ENCODE results near the gene ZNF638. TPM values are rescaled to one million over a fixed set of nuclear protein-coding genes. Genes with fewer than 3 reads are reported as not detected.

ZNF638 gene
- polyA plus RNA-seq, 1 of the 3 experiments (the other 2 are of a cell fraction): 28.1 TPM

DNA sequence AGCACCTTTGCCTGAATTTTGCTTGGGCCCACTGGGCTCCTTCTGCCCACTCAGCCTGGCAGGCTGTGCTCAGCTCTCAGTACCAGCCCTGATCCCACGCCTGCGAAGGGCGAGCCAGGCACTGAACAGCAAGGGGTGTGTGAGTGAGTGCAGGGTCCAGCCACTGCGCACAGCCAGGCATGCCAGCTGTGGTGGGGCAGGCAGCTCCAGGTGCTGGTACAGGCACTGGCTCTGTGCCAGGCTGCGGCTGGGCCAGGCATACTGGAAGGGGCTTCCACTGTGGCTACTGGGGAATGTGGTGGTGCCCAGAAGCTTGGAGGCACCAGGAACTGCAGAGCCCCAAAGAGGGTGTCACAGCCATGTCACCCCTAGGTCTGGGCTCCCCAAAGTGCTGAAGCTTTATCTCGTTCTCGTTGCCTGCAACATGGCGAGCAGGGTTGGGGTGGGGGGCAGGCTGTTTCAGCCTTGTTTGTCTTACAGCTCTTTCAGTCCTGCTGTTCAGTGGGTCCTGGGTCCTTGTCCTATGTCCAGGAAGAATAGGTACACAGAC is 130.5 kb downstream of the ZNF638 start:
- Histone ChIP-seq H3K4me2 (no peak overlapping the region), H4K20me1 (ENCODE audit: insufficient read depth) (no peaks in the 10 kb centered on the region), H3K4me1 (ENCODE audit: control insufficient read depth in 1 of 2, insufficient read depth in 2 of 2, low read depth in 1 of 2, low read length in 1 of 2) (peaks cover 0 to 25% of the 10 kb centered on the region in 2 experiments; a peak in 1 of 4 replicates), H3K27me3 (ENCODE audit: insufficient read depth) (peaks cover 24% of the 10 kb centered on the region), H3K9me2 (no peaks in the 10 kb centered on the region), H3K36me3 (replicated peaks in 1 of 2; ENCODE audit: control insufficient read depth in 1 of 2, insufficient read depth in 2 of 2, low read length in 1 of 2) (no peaks in the 10 kb centered on the region), H3K9me3 (no peaks in the 10 kb centered on the region), H3K4me3 (ENCODE audit: low read depth in 2 of 2, low read length in 1 of 2) (no peak overlapping the region), H3K27ac (ENCODE audit: low read depth in 2 of 2, low read length in 1 of 2) (no peak overlapping the region), H3K9ac (no peak overlapping the region), H2AFZ (ENCODE audit: low read depth) (no peak overlapping the region), H3F3A (replicated peaks; ENCODE audit: insufficient read depth) (no peaks in the 10 kb centered on the region), H3K79me2 (ENCODE audit: insufficient read depth) (no peaks in the 10 kb centered on the region)
- POLR2A ChIA-PET: no interaction called here
- CTCF ChIA-PET: interaction anchor here (0.9 to 6.5 kb wide), 7 partner anchors 8 to 238 kb away, joined by 3 to 108 read pairs (median 11); partner anchors contain the start of gene DYSF
- TF ChIP-seq RXRA (IDR thresholded peaks at IDR 0.05; ENCODE audit: borderline replicate concordance, low read depth): no peak
- TF ChIP-seq RAD21 (IDR thresholded peaks at IDR 0.05; ENCODE audit: low read length): no peak
- TF ChIP-seq JUND (IDR thresholded peaks at IDR 0.05): no peak
- no peak for DNase-seq
- WGBS (ENCODE audit: low lambda C conversion rate): 84% methylated on average over 7 of the region's 8 CpGs

DNA sequence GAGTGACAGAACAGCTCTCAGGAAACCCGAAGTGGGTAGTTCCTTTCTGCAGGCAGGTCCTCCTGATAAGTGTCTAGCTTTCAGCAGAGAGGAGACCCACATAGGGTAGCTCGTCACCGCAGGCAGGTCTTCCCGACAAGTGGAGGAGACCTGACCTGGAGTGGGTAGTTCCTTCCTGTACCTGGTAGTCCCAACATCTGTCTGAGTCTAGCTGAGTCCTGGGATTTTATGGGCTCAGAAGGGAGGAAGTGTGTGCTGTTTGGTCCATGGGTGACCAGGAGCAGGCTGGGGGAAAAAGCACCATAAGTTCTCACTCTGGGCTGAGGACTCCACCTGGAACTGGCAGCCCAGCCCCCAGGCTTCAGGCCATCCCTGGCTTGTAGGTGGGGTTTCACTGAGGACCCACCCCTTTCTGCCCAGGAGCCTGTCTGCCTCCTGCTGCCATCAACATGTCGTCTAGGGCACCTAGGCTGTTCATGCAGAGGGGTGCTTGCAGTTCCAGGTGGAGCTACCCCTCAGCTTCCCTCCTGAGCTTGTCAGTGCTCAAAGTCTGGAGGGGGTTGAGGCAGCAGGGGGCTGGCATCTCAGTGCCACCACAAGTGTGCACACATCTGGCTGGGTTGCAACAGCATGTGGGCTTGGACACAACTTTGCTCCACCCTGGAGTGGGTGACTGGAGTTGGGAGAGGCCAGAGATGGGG is 131.2 kb downstream of the ZNF638 start:
- H3K9me2 ChIP-seq: no peaks in the 10 kb centered on the region
- no peaks in the 10 kb centered on the region for H3K9me3 ChIP-seq
- TF ChIP-seq TAF1 (IDR thresholded peaks at IDR 0.05; ENCODE audit: borderline replicate concordance, low read depth, low read length) (no peak), NFIC (IDR thresholded peaks at IDR 0.05; ENCODE audit: borderline replicate concordance) (no peak), POLR2AphosphoS5 (IDR thresholded peaks at IDR 0.05; ENCODE audit: low read depth, low read length) (no peak), SMC3 (IDR thresholded peaks at IDR 0.05; ENCODE audit: low read depth, low read length) (no peak), RAD21 (IDR thresholded peaks at IDR 0.05; ENCODE audit: low read length) (no peak), GATA2 (CRISPR knock-in tag; IDR thresholded peaks at IDR 0.05) (no peak), FOXJ3 (CRISPR knock-in tag; IDR thresholded peaks at IDR 0.05) (no peak), RCOR1 (IDR thresholded peaks at IDR 0.05; ENCODE audit: low read length) (no peak)
- TF ChIP-seq, protein P1, sequence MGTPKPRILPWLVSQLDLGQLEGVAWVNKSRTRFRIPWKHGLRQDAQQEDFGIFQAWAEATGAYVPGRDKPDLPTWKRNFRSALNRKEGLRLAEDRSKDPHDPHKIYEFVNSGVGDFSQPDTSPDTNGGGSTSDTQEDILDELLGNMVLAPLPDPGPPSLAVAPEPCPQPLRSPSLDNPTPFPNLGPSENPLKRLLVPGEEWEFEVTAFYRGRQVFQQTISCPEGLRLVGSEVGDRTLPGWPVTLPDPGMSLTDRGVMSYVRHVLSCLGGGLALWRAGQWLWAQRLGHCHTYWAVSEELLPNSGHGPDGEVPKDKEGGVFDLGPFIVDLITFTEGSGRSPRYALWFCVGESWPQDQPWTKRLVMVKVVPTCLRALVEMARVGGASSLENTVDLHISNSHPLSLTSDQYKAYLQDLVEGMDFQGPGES (IDR thresholded peaks at IDR 0.05; ENCODE audit: low read depth, low read length): no peak
- TF ChIP-seq, protein P2, sequence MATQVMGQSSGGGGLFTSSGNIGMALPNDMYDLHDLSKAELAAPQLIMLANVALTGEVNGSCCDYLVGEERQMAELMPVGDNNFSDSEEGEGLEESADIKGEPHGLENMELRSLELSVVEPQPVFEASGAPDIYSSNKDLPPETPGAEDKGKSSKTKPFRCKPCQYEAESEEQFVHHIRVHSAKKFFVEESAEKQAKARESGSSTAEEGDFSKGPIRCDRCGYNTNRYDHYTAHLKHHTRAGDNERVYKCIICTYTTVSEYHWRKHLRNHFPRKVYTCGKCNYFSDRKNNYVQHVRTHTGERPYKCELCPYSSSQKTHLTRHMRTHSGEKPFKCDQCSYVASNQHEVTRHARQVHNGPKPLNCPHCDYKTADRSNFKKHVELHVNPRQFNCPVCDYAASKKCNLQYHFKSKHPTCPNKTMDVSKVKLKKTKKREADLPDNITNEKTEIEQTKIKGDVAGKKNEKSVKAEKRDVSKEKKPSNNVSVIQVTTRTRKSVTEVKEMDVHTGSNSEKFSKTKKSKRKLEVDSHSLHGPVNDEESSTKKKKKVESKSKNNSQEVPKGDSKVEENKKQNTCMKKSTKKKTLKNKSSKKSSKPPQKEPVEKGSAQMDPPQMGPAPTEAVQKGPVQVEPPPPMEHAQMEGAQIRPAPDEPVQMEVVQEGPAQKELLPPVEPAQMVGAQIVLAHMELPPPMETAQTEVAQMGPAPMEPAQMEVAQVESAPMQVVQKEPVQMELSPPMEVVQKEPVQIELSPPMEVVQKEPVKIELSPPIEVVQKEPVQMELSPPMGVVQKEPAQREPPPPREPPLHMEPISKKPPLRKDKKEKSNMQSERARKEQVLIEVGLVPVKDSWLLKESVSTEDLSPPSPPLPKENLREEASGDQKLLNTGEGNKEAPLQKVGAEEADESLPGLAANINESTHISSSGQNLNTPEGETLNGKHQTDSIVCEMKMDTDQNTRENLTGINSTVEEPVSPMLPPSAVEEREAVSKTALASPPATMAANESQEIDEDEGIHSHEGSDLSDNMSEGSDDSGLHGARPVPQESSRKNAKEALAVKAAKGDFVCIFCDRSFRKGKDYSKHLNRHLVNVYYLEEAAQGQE (IDR thresholded peaks at IDR 0.05; ENCODE audit: low read depth, low read length): no peak
- TF ChIP-seq, protein P3, sequence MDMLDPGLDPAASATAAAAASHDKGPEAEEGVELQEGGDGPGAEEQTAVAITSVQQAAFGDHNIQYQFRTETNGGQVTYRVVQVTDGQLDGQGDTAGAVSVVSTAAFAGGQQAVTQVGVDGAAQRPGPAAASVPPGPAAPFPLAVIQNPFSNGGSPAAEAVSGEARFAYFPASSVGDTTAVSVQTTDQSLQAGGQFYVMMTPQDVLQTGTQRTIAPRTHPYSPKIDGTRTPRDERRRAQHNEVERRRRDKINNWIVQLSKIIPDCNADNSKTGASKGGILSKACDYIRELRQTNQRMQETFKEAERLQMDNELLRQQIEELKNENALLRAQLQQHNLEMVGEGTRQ (IDR thresholded peaks at IDR 0.05; ENCODE audit: borderline replicate concordance, low read depth, low read length): no peak
- TF ChIP-seq, protein P4, sequence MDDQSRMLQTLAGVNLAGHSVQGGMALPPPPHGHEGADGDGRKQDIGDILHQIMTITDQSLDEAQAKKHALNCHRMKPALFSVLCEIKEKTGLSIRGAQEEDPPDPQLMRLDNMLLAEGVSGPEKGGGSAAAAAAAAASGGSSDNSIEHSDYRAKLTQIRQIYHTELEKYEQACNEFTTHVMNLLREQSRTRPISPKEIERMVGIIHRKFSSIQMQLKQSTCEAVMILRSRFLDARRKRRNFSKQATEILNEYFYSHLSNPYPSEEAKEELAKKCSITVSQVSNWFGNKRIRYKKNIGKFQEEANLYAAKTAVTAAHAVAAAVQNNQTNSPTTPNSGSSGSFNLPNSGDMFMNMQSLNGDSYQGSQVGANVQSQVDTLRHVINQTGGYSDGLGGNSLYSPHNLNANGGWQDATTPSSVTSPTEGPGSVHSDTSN (IDR thresholded peaks at IDR 0.05): no peak
- TF ChIP-seq, protein P5, sequence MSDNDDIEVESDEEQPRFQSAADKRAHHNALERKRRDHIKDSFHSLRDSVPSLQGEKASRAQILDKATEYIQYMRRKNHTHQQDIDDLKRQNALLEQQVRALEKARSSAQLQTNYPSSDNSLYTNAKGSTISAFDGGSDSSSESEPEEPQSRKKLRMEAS (IDR thresholded peaks at IDR 0.05; ENCODE audit: low read depth): no peak
- TF ChIP-seq, protein P6, sequence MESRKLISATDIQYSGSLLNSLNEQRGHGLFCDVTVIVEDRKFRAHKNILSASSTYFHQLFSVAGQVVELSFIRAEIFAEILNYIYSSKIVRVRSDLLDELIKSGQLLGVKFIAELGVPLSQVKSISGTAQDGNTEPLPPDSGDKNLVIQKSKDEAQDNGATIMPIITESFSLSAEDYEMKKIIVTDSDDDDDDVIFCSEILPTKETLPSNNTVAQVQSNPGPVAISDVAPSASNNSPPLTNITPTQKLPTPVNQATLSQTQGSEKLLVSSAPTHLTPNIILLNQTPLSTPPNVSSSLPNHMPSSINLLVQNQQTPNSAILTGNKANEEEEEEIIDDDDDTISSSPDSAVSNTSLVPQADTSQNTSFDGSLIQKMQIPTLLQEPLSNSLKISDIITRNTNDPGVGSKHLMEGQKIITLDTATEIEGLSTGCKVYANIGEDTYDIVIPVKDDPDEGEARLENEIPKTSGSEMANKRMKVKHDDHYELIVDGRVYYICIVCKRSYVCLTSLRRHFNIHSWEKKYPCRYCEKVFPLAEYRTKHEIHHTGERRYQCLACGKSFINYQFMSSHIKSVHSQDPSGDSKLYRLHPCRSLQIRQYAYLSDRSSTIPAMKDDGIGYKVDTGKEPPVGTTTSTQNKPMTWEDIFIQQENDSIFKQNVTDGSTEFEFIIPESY (IDR thresholded peaks at IDR 0.05; ENCODE audit: borderline replicate concordance, low read depth): no peak
- ChIA-PET POLR2A (no interaction called here), CTCF (interaction anchor here (1.1 to 6.5 kb wide), 4 partner anchors 11 to 239 kb away, joined by 4 to 108 read pairs (median 8); no protein-coding TSS in a partner anchor)
- peaks cover 0 to 20% of the 10 kb centered on the region in 2 experiments; a peak in 1 of 4 replicates for H3K4me1 ChIP-seq (ENCODE audit: control insufficient read depth in 1 of 2, insufficient read depth in 2 of 2, low read depth in 1 of 2, low read length in 1 of 2)
- no peak overlapping the region for H3K4me3 ChIP-seq (ENCODE audit: low read depth in 2 of 2, low read length in 1 of 2)
- no peak overlapping the region for H3K27ac ChIP-seq (ENCODE audit: low read depth in 2 of 2, low read length in 1 of 2)
- no peak overlapping the region for H2AFZ ChIP-seq (ENCODE audit: low read depth)
- no peak overlapping the region for H3K4me2 ChIP-seq
- no peaks in the 10 kb centered on the region for H3F3A ChIP-seq (replicated peaks; ENCODE audit: insufficient read depth)
- DNase-seq: no peak
- no peaks in the 10 kb centered on the region for H4K20me1 ChIP-seq (ENCODE audit: insufficient read depth)
- peaks cover 31% of the 10 kb centered on the region for H3K27me3 ChIP-seq (ENCODE audit: insufficient read depth)
- 65% methylated on average over 4 of the region's 5 CpGs for WGBS (ENCODE audit: low lambda C conversion rate)
- no peaks in the 10 kb centered on the region for H3K36me3 ChIP-seq (replicated peaks in 1 of 2; ENCODE audit: control insufficient read depth in 1 of 2, insufficient read depth in 2 of 2, low read length in 1 of 2)
- no peaks in the 10 kb centered on the region for H3K79me2 ChIP-seq (ENCODE audit: insufficient read depth)
- no peak overlapping the region for H3K9ac ChIP-seq
